Smooth muscle cell (in vitro differentiated cells): ENCODE data around the gene ZNRF3. TPM values are rescaled to one million over a fixed set of nuclear protein-coding genes. Genes with fewer than 3 reads are reported as not detected.

ENCODE experiments used
- DNase-seq: peaks from one replicate; lab custom pipeline; 2025; ENCODE audit not compliant: unreplicated experiment; lab: John Stamatoyannopoulos, UW
- H2AFZ ChIP-seq: fragments of 200-600 bp; sonication (generic); 2 replicates; pipeline ENCODE4 v1.6.0; 2016; ENCODE audit warnings: antibody characterized with exemption, low read depth, mild to moderate bottlenecking
- H3F3A ChIP-seq: fragments of 200-600 bp; sonication (generic); 2 replicates; pipeline ENCODE4 v1.6.0; 2017; ENCODE audit warnings: antibody characterized with exemption, low read depth
- H3K27ac ChIP-seq: fragments of 200-600 bp; sonication (generic); 2 replicates; pipeline ENCODE4 v1.5.1; 2016; ENCODE audit warnings: low read depth, mild to moderate bottlenecking
- H3K27me3 ChIP-seq: fragments of 200-600 bp; sonication (generic); 2 replicates; pipeline ENCODE4 v1.6.1; 2016; ENCODE audit warnings: low read depth, mild to moderate bottlenecking
- H3K36me3 ChIP-seq: fragments of 200-600 bp; sonication (generic); 2 replicates; pipeline ENCODE4 v1.5.1; 2016; ENCODE audit warnings: low read depth
- H3K4me1 ChIP-seq: fragments of 200-600 bp; sonication (generic); 2 replicates; pipeline ENCODE4 v1.5.1; 2016; ENCODE audit warnings: low read depth
- H3K4me2 ChIP-seq: fragments of 200-600 bp; sonication (generic); 2 replicates; pipeline ENCODE4 v1.6.0; 2016; ENCODE audit warnings: mild to moderate bottlenecking
- H3K4me3 ChIP-seq: fragments of 200-600 bp; sonication (generic); 2 replicates; pipeline ENCODE4 v1.5.1; 2016; ENCODE audit warnings: mild to moderate bottlenecking
- H3K79me2 ChIP-seq: fragments of 200-600 bp; sonication (generic); 2 replicates; pipeline ENCODE4 v1.6.0; 2016; ENCODE audit warnings: low read depth, mild to moderate bottlenecking
- H3K9ac ChIP-seq: fragments of 200-600 bp; sonication (generic); 2 replicates; pipeline ENCODE4 v1.6.0; 2016; ENCODE audit warnings: low read depth
- H3K9me3 ChIP-seq: fragments of 200-600 bp; sonication (generic); replicated peaks from 2 replicates; pipeline ENCODE4 v1.5.1; 2016; ENCODE audit warnings: low read depth
- H4K20me1 ChIP-seq: fragments of 200-600 bp; sonication (generic); 2 replicates; pipeline ENCODE4 v1.6.0; 2016; ENCODE audit warnings: low read depth
- WGBS: methylation state at CpG from one replicate; pipeline ENCODE4 v1.1.7; 2016; ENCODE audit warnings: low lambda C conversion rate; 5-methylcytosine and 5-hydroxymethylcytosine counted together
- polyA plus RNA-seq: library from polyadenylated mRNA; unstranded; fragments of >200 nt; fragmentation: Nextera tagmentation; extraction: Ambion mirVana; gene quantifications from 2 replicates; pipeline ENCODE4 v1.2.1, GENCODE V29; 2016
- total RNA-seq: library from RNA; depleted of rRNA; stranded (reverse); fragments of >200 nt; gene quantifications from 2 replicates; pipeline ENCODE4 v1.2.3, GENCODE V29; 2014
- TF ChIP-seq, protein P1 (sequence below): fragments of 200-600 bp; sonication (generic); IDR thresholded peaks from 2 replicates; pipeline ENCODE4 v1.5.1; 2017; ENCODE audit warnings: borderline replicate concordance, mild to moderate bottlenecking, antibody characterized with exemption; ENCODE audit not compliant: insufficient read depth, poor library complexity, severe bottlenecking

Gene ZNRF3
- total and polyA plus RNA-seq, 2 experiments from 2014 or later: 4.7 to 5.5 TPM

DNA sequence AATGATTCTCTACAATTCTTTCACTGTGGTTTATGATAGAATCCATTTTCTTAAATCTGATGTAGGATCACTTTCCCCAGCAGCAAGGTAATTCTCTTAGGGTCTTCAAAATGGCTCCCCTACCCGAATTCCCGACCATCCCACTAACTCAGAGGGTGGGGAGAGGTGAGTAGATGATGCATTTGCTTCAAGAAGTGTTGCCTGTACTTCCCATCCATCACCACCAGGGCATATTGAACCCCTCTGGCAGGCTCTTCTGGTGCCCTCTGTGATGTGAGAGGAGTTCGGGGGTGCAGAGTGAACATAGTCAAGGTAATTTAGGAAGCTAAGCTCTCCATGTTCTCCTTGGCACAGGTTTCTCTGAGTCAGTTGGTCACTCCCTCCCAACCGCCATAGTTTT is 52.3 kb downstream of the ZNRF3 start:
- no peak overlapping the region for H3K9ac ChIP-seq
- no peaks in the 10 kb centered on the region for H3K9me3 ChIP-seq
- H3K36me3 ChIP-seq: no peaks in the 10 kb centered on the region
- no peak for DNase-seq
- peaks cover 12% of the 10 kb centered on the region for H3K79me2 ChIP-seq
- H3K27me3 ChIP-seq: no peaks in the 10 kb centered on the region
- H3F3A ChIP-seq: no peaks in the 10 kb centered on the region
- no peak overlapping the region for H3K4me2 ChIP-seq
- TF ChIP-seq, protein P1, sequence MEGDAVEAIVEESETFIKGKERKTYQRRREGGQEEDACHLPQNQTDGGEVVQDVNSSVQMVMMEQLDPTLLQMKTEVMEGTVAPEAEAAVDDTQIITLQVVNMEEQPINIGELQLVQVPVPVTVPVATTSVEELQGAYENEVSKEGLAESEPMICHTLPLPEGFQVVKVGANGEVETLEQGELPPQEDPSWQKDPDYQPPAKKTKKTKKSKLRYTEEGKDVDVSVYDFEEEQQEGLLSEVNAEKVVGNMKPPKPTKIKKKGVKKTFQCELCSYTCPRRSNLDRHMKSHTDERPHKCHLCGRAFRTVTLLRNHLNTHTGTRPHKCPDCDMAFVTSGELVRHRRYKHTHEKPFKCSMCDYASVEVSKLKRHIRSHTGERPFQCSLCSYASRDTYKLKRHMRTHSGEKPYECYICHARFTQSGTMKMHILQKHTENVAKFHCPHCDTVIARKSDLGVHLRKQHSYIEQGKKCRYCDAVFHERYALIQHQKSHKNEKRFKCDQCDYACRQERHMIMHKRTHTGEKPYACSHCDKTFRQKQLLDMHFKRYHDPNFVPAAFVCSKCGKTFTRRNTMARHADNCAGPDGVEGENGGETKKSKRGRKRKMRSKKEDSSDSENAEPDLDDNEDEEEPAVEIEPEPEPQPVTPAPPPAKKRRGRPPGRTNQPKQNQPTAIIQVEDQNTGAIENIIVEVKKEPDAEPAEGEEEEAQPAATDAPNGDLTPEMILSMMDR: no peak
- peaks cover 11% of the 10 kb centered on the region for H3K4me1 ChIP-seq
- WGBS: 94% methylated on average over 4 of the region's 4 CpGs
- H4K20me1 ChIP-seq: peaks cover 59% of the 10 kb centered on the region
- H3K4me3 ChIP-seq: no peak overlapping the region
- no peak overlapping the region for H3K27ac ChIP-seq
- no peak overlapping the region for H2AFZ ChIP-seq

DNA sequence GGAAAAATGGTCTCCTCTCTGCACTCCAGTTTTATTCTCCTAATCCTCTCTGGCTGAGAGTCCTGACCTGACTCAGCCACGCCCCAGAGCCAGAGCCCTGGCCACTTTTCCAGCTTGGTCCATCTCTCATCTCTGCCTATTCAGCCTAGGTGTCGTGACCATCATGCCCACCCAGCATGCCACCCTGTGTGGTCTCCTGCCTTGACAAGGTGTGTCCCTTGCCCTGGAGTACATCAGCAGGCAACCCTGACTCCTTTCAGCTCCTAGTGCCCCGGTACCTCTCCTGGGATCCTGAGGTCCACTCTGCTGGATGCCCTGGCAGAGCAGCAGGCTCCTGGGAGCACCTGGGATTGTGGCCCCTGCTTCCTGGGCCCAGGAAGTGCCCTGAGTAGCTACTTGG is 52.8 kb downstream of the ZNRF3 start:
- Histone ChIP-seq H3K4me1 (peaks cover 16% of the 10 kb centered on the region), H2AFZ (no peak overlapping the region), H3K27ac (no peak overlapping the region), H3F3A (no peaks in the 10 kb centered on the region), H3K4me2 (no peak overlapping the region), H4K20me1 (peaks cover 59% of the 10 kb centered on the region), H3K79me2 (peaks cover 12% of the 10 kb centered on the region), H3K4me3 (no peak overlapping the region), H3K27me3 (no peaks in the 10 kb centered on the region), H3K9ac (no peak overlapping the region), H3K9me3 (no peaks in the 10 kb centered on the region), H3K36me3 (no peaks in the 10 kb centered on the region)
- no peak for DNase-seq
- TF ChIP-seq, protein P1: no peak
- 91% methylated on average over 3 of the region's 3 CpGs for WGBS

DNA sequence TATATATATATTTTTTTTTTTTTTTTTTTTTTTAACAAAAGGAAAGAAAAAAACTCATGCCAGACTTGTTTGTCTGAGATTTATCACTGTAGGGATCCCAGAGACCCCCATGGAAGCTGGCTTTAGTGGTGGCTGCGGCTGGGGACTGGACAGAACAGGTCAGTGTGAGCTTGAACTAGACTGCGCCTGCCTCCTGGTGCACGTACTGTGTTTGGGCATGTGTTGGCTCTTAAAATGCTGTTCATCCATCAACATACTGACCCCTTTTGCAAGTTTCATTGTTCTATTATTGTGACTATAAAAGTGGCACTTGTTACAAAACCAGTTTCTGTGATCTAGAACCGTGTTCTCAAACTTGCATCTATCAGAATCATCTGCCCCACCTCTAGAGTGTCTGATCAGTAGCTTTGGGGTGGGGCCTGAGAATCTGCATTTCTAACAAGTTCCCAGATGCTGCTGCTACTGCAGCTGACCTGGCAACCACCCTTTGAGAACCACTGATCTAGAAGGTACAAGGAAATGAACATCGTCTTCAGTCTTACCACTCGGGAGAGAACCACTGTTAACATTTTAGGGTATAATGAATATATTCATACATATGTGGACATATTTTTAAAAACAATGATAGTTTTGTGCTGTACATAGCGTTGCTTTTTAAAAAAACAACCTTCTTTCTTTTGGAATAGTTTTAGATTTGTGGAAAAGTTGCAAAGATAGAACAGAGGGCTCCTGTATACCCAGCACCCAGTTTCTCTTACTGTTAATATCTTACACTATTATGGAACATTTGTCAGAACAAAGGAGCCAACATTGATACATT is 54.0 kb downstream of the ZNRF3 start:
- H3K27ac ChIP-seq: no peak overlapping the region
- H3K9ac ChIP-seq: no peak overlapping the region
- 90% methylated on average over 7 of the region's 7 CpGs for WGBS
- TF ChIP-seq, protein P1: no peak
- no peaks in the 10 kb centered on the region for H3K36me3 ChIP-seq
- no peaks in the 10 kb centered on the region for H3F3A ChIP-seq
- H4K20me1 ChIP-seq: peaks cover 54% of the 10 kb centered on the region
- no peak for DNase-seq
- no peak overlapping the region for H3K4me3 ChIP-seq
- no peak overlapping the region for H2AFZ ChIP-seq
- peaks cover 25% of the 10 kb centered on the region for H3K4me1 ChIP-seq
- H3K79me2 ChIP-seq: peaks cover 8% of the 10 kb centered on the region
- H3K4me2 ChIP-seq: no peak overlapping the region
- no peaks in the 10 kb centered on the region for H3K27me3 ChIP-seq
- no peaks in the 10 kb centered on the region for H3K9me3 ChIP-seq

DNA sequence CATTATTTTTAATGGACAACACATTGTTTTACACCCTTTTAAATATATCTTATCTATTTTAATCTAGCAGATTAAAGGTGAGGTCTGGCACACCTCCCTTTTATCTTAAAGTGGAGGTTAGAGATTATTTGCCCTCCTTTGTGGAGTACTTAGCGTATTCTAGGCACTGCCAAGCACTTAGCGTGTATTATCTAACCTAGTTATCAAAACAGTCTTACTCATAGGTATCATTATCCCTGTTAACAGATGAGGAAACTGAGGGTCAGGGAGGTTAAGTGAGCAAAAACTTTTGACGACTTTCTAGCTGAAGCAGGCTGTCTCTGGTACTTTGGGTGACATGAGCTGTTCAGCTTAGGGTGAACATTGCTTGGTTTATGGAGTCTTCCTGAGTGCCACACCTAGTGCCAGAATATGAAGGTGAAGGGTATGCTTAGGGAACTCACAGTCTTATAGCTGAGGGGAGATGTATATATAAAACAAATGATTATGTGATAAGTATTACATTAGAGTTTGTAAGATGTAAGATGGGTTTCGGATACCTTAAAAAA is 55.0 kb downstream of the ZNRF3 start:
- H3K4me1 ChIP-seq: peaks cover 33% of the 10 kb centered on the region
- H3K9ac ChIP-seq: no peak overlapping the region
- TF ChIP-seq, protein P1: no peak
- peaks cover 8% of the 10 kb centered on the region for H3K79me2 ChIP-seq
- WGBS: 65% methylated on average over 4 of the region's 4 CpGs
- H3K4me2 ChIP-seq: no peak overlapping the region
- H3K27me3 ChIP-seq: no peaks in the 10 kb centered on the region
- H3K36me3 ChIP-seq: no peaks in the 10 kb centered on the region
- H3K27ac ChIP-seq: no peak overlapping the region
- no peak for DNase-seq
- no peaks in the 10 kb centered on the region for H3F3A ChIP-seq
- no peak overlapping the region for H3K4me3 ChIP-seq
- peaks cover 53% of the 10 kb centered on the region for H4K20me1 ChIP-seq
- no peak overlapping the region for H2AFZ ChIP-seq
- no peaks in the 10 kb centered on the region for H3K9me3 ChIP-seq
